ENCODE results near the gene PDC. TPM values are rescaled to one million over a fixed set of nuclear protein-coding genes. Genes with fewer than 3 reads are reported as not detected.

Gene PDC
- total RNA-seq, 2 donors from 2014 or later, result not detected

GRCh38 chr1:186435336-186435735 lies 25.6 kb downstream of the PDC start:
- H3K4me3 ChIP-seq, result no peak overlapping the region
- WGBS, result 85% methylated on average over 1 of the region's 1 CpG
- H3K4me1 ChIP-seq (replicated peaks), result no peaks in the 10 kb centered on the region
- no peak for DNase-seq (ENCODE audit: low spot score)
- no peaks in the 10 kb centered on the region for H3K9me3 ChIP-seq
- TF ChIP-seq POLR2AphosphoS5 (IDR thresholded peaks at IDR 0.05) (no peak), CTCF (IDR thresholded peaks at IDR 0.05) (no peak)
- no peaks in the 10 kb centered on the region for H3K36me3 ChIP-seq
- intact Hi-C loops (cut with DNase I), result no loop called here
- no peak overlapping the region for H3K27ac ChIP-seq
- H3K27me3 ChIP-seq (replicated peaks; ENCODE audit: insufficient read depth), result no peaks in the 10 kb centered on the region

GRCh38 chr1:186429017-186429416 lies 31.9 kb downstream of the PDC start:
- H3K27me3 ChIP-seq (replicated peaks; ENCODE audit: insufficient read depth), result no peaks in the 10 kb centered on the region
- intact Hi-C loops (cut with DNase I), result no loop called here
- H3K9me3 ChIP-seq, result no peaks in the 10 kb centered on the region
- no peaks in the 10 kb centered on the region for H3K4me1 ChIP-seq (replicated peaks)
- no peak overlapping the region for H3K4me3 ChIP-seq
- WGBS, result 92% methylated on average over 3 of the region's 3 CpGs
- H3K36me3 ChIP-seq, result no peaks in the 10 kb centered on the region
- H3K27ac ChIP-seq, result no peak overlapping the region
- TF ChIP-seq POLR2A (IDR thresholded peaks at IDR 0.05) (no peak), CTCF (IDR thresholded peaks at IDR 0.05) (no peak), POLR2AphosphoS5 (IDR thresholded peaks at IDR 0.05) (no peak)
- DNase-seq (ENCODE audit: low spot score), result no peak

- TF ChIP-seq POLR2A (IDR thresholded peaks at IDR 0.05), result no peak
- TF ChIP-seq POLR2AphosphoS5 (IDR thresholded peaks at IDR 0.05), result no peak
- TF ChIP-seq CTCF (IDR thresholded peaks at IDR 0.05), result no peak
- Histone ChIP-seq H3K27ac (no peak overlapping the region), H3K27me3 (replicated peaks; ENCODE audit: insufficient read depth) (no peaks in the 10 kb centered on the region), H3K4me1 (replicated peaks) (no peaks in the 10 kb centered on the region), H3K9me3 (no peaks in the 10 kb centered on the region), H3K4me3 (no peak overlapping the region), H3K36me3 (no peaks in the 10 kb centered on the region)
- no peak for DNase-seq (ENCODE audit: low spot score)
- 85% methylated on average over 3 of the region's 3 CpGs for WGBS
- intact Hi-C loops (cut with DNase I), result no loop called here
These were observed 34.8 kb downstream of the PDC start for GRCh38 chr1:186426118-186426517.

- H3K27me3 ChIP-seq (replicated peaks; ENCODE audit: insufficient read depth), result no peaks in the 10 kb centered on the region
- H3K36me3 ChIP-seq, result no peaks in the 10 kb centered on the region
- 40% methylated on average over 2 of the region's 2 CpGs for WGBS
- no peak overlapping the region for H3K27ac ChIP-seq
- TF ChIP-seq POLR2A (IDR thresholded peaks at IDR 0.05) (no peak), CTCF (IDR thresholded peaks at IDR 0.05) (no peak), POLR2AphosphoS5 (IDR thresholded peaks at IDR 0.05) (no peak)
- H3K4me1 ChIP-seq (replicated peaks), result no peaks in the 10 kb centered on the region
- intact Hi-C loops (cut with DNase I), result no loop called here
- H3K4me3 ChIP-seq, result no peak overlapping the region
- H3K9me3 ChIP-seq, result no peaks in the 10 kb centered on the region
- DNase-seq (ENCODE audit: low spot score), result no peak
These were observed 36.4 kb downstream of the PDC start for GRCh38 chr1:186424539-186424938.

GRCh38 chr1:186421446-186421845 lies 39.5 kb downstream of the PDC start:
- DNase-seq (ENCODE audit: low spot score), result no peak
- intact Hi-C loops (cut with DNase I), result no loop called here
- no peak for TF ChIP-seq POLR2AphosphoS5 (IDR thresholded peaks at IDR 0.05)
- TF ChIP-seq CTCF (IDR thresholded peaks at IDR 0.05), result no peak
- no peak for TF ChIP-seq POLR2A (IDR thresholded peaks at IDR 0.05)
- H3K9me3 ChIP-seq, result no peaks in the 10 kb centered on the region
- 93% methylated on average over 6 of the region's 6 CpGs for WGBS
- no peaks in the 10 kb centered on the region for H3K36me3 ChIP-seq
- H3K27me3 ChIP-seq (replicated peaks; ENCODE audit: insufficient read depth), result no peaks in the 10 kb centered on the region
- no peak overlapping the region for H3K4me3 ChIP-seq
- no peaks in the 10 kb centered on the region for H3K4me1 ChIP-seq (replicated peaks)
- no peak overlapping the region for H3K27ac ChIP-seq

All from prostate gland (tissue), 2 donors.